HG03095 (cell line): ENCODE results near the gene PSORS1C1.

ENCODE experiments used
- ATAC-seq: cut with Tn5 transposase; IDR thresholded peaks from one replicate; pipeline ENCODE4 v1.9.1; 2021; ENCODE audit warnings: moderate library complexity; ENCODE audit not compliant: unreplicated experiment

Gene PSORS1C1

DNA sequence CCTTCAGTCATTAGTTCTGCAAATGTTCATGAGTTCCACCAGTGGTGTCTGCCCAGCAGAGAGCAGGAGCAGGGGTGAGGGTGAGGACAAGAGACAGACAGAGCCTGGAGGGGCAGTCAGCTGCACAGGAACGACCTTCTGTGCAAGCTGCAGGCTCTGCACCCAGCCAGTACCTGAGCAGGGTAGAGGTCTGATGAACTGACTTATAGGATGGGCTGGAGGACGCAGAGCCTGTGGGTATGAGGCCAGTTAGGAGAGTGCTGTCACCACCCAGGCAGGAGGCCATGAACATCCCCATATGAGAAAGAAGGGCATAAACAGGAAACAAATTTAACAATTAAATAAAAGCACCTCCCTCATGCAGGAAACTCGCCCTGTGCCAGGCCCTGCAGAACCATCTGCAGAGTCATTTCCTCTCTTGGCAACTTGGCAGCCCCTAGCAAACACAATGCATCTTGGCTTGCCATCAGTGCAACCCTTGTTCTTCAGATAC, 20.2 kb upstream of the PSORS1C1 start:
- ATAC-seq = no peak

- ATAC-seq = no peak
Observed at GRCh38 chr6:31096215-31096614, 18.4 kb upstream of the PSORS1C1 start.

DNA sequence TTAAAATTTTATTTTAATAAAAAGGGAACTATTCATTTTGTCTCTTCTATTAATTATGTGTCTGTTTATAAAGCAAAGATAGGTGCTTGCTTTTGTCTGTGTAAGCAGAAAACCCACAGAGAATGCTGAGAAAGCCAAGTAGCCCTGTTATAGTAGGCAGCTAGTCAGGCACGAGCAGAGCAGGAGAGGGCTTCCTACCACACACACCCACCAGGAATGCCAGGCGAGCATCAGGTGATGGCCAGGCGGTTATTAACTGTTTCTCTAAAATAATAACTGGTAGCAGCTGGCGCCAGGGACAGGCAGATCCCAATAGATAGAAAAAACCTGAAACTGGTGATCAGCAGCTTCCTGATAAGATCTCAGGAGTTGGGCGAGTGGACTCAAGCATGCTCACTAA, 17.9 kb upstream of the PSORS1C1 start:
- ATAC-seq = no peak

DNA sequence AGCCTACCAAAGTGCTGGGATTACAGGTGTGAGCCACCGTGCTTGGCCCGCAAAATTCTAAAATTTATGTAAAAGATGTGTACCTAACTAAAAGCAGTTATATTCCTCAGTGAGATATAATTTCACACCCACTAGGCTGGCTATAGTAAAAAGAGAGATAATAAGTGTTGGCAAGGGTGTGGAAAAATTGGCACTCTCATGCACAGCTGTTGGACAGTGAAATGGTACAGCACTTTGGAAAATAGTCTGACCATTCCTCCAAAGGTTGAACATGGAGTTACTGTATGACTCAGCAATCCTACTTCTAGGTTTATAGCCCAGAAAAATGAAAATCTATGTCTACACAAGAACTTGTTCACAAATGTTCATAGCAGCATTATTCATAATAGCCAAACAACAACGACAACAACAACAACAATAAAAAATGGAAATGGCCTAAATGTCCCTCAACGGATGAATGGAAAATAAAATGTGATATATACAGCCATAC, 16.1 kb upstream of the PSORS1C1 start:
- ATAC-seq = no peak

DNA sequence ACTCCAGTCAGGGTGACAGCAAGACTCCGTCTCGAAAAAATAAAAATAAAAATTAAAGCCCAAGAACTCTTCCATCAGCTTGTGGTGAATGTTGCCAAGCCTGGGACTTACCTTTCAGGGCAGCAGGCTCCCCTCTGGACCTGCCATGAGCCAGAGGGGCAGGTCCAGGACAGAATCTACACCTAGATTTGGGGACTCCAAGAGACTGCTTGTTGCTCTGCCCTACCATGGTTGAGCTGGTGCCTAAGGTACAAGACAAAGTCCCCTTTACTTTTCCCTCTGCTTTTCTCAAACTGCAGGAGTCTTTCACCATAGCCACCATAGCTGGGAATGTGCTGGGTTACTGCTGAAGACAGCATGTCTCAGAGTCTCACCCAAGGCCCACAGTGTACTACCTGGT, 11.5 kb upstream of the PSORS1C1 start:
- ATAC-seq = no peak

DNA sequence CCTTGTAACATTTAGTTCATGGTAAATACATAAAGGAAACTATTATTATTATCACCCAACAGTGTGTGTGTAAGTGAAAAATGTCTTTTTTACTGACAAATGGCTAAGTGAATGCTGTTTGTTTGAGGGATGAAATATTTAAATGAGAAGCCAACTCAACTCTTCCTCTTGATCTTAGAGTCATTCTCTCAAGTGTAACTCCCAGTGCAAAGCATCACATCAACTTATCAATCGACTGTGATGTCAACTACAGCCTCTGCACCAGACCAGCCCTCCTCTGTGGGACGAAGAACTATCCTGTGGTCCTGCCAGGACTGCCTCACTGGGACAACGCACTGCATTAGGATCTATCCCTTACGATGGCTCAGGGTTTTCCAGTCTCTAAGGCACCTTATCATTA, 7.5 kb upstream of the PSORS1C1 start:
- ATAC-seq = no peak

GRCh38 chr6:31110825-31111582, 3.6 kb upstream of the PSORS1C1 start:
- ATAC-seq = no peak

- ATAC-seq = no peak
Observed at GRCh38 chr6:31111712-31112111, 2.9 kb upstream of the PSORS1C1 start.

- no peak for ATAC-seq
Observed at GRCh38 chr6:31112478-31112877, 2.1 kb upstream of the PSORS1C1 start, which contains the start of gene C6orf15. Gene C6orf15, minus strand, starts transcription at chr6:31112575. Its CDS starts 20 bp downstream, at chr6:31112555.

DNA sequence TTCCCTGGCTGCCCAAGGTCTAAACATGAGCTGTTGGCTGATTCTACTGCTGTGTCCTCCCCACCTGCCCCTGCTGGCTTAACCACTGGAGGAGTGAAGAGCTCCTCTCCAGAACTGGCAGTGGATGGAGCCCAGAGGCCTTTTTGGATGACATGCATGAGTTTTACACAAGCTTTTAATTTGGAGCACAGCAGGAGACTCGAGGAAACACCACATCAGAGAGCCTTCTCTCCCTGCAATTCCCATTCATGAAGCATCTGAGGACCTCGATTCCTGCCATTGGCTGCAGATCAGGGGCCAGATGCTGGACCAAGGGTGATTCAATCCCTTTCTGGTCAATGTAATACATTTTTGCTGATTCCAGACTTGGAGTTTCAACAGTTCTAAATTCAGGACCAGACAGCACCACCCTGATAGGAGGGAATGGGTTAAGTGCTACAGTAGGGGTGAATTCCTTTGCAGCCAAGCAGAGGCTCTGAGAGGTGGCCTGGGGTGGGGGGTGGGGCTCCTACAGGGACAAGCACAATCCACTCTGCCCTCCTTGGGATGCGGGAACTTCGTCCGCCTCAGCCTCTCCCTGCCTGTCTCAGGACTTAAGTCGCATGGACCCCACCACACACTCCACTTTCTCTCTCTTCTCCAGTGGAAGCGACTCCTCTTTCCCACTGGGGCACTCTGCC, 599 bp upstream of the PSORS1C1 start:
- no peak for ATAC-seq

DNA sequence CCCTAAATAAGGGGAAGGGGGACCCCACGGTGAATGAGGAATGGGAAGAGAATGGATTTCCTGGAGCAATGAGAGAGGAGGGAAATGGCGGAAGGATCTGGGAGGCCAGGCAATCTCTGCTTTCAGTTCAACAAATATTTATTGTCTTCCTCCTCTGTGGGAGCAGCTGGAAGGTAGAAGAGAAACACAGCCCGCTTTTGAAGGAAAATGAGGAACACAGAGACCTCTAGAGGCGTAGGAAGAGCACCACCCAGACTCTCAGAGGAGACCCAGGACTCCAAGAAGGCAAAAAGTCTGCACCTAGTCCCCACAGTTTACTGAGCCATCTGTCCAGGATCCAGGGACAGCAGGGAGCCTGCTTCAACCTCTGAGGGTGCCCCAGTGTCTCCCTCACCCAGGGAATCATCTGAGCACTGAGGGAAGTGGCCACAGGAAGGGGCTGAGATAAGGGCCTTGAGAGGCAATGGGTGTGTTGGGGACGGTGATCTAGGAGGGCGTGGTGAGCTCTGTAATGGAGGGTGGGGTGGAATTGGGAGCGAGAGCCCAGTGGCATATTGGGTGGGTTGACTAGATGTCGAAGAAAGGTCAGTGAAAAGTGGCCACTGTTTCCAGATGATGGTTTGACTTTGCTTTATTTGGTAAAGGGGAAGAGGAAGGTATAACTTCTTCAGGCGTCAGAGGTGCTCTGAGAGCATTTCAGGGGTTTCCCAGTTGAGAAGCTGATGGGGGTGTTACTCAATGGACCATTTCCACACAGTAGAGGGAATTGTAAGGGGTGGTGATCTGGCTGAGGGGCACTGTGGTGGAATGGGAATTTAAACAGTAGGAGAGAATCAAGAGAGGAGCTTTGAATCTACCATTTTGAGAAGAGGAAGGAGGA, 610 bp downstream of the PSORS1C1 start:
- ATAC-seq = no peak

DNA sequence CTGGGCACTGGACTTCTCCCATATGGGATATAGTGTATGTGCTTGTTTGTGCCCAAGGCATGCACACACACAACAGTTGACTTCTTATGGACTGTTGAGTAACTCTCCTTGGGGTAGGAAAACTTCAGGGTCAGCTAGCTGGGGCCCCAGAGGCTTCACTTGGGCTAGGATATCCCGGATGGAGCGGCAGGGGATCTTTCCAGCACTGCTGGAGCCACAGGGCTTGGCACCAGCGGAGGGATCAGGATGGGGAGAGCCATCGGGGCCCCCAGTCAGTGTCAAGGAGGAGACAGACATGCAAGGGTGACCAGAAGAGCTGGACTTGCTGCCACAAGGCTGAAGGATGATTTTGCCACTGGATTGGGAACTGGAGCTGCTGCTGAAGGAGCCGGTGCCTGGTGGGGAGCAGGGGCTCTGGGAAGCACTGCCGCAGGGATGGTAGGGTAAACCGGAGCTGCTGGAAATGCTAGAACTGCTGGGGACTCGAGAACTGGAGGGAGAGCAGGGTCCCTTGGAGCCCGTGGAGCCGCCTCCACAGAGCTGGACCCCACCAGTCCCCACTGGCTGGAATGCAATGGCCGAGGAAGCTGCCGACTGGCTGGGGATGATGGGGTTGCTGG, 1.5 kb downstream of the PSORS1C1 start:
- no peak for ATAC-seq

DNA sequence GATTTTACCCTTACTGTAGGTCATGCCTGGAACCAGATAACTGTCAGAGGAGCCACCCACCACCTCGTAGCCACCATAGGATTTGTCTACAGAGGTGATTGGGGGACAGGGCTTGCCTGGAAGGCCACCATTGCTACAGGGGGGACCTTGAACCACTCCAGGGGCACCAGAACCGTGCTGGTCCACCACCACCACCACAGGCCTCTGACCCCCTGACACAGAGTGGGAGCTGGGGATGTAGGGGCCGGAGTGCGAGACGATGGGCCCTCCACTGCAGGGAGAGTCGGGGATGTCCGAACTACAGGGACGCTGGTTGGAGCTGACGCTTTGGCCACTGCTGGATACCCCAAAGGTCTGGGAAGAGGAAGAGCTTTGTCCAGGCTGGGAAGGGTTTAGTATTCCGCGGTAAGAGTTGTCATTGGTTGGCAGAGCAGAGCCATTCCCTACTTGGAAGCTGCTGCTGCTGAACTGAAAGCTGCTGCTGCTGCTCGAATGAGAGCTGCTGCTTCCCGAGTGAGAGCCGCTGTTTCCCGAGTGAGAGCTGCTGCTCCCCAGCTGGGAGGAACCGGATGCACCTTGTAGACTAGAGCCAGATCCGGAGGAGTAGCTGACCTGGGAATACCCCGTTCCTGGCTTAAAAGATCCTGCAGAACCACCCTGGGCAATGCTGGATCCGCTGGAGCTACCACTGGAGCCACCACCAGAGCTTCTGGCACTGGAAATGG, 2.2 kb downstream of the PSORS1C1 start:
- ATAC-seq = no peak

GRCh38 chr6:31118178-31118577, 3.6 kb downstream of the PSORS1C1 start:
- no peak for ATAC-seq

DNA sequence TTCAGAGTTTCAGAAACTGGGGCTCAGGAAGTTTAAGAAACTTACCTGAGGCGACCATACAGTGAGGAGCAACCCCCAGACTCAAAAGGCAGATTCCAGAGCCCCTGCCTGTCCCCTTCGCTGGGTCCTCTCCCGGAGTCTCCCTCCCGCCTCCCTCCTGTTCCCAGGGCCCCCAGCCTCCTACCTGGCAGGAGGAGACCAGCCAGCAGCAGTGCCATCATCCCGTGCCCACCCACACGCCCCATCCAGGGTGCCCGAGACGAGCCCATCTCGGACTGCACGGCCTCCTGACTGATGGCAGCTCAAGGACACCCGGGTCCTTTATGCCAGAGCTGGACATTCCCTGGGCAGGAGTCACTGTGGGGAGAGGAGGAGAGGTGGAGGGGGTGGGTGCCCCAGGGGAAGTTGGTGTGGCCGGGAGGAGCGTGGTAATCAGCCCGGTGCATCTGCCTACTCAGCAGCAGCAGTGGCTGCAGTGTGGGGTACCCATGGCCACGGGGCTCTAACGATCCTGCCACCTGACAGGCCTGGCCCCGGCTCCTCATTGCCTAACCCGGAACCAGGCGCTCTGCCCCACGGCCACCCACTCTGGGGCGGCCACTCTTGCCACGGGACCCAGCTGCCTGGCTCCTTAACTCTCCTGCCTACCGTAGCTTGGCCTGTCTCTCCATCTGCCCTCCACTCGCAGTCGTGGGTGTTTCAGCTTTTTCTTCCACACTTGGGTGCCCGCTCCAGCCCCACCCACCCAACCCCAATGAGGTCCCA, 5.7 kb downstream of the PSORS1C1 start, which contains the start of gene CDSN:
TSS of gene CDSN (minus strand) at position 296 of the 765 bp plus-strand sequence. CDS start at position 269, 27 bp downstream.
- ATAC-seq = no peak

DNA sequence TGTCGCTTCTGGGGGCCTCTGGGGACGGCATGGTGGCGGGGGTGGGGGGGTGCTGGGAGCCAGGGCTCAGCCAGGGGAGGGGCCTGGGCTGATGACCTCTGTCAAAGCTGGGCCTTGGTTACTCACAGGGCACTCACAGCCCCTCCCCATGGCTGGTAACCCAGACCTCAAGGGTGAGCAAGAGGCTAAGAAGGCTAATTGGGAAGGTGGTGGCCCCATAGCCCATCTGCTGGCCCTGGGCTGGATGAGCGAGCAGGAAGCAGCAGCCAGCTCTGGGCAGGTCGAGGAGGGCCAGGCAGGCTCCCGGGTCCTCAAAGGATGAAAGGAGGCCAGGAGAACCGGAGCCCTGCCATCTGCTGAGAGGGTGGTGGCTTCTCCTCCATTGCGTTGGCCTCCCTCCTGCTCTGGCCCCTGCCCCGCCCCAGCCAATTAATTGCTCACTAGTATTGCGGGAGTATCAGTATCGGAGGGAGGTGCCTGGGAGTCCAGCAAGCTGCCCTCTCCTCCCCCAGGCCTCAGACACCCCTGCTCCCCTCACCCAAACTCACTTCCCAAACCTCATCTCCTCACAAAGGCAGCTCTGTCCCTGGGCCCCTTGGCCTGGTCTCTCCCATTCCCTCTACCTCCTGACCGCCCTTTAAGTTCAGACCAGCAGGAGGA, 6.7 kb downstream of the PSORS1C1 start:
- no peak for ATAC-seq

DNA sequence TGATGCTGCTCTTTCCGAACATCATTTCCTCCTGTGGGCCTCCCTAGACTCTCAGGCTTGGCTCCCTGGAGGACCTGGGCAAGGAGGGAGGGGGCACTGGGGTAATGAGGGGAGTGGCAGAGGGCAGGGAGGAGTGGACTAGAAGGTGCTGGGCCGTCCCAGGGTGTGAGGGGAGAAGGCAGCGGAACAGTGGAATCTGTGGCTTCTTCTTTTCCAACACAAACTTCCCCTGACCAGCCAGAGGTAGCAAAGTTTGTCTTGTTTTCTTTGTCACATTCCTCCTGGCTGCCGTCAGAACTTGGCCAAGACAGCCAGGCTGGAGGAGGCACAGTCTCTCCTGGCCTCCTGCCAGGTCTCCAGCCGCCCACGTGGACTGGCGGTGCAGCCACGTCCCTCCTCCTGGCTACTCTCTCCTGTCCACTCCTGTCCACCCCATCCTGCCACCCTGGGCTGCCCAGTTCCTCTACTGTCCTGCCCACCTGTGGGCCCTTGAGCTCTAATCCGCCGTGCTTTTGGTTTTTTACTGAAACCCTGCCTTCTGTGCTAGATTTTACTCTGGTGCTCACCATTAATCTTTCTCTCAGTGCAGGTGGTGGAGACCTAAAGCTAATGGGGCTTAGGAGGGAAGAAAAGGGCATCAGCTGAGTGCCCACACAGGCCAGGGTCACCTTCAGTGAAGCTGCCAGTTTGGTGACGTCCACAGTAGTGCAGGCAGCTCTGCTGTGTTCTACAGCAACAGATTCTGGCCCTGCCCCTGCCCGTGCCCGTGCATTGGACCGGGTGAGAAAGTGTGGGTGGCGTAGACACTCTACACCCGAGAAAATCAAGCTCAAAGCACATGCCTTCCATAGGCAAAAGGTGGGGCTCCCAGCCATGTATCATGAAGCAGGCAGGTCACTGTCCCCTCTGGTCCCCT, 8.4 kb downstream of the PSORS1C1 start:
- ATAC-seq = no peak

GRCh38 chr6:31125162-31125561, 10.6 kb downstream of the PSORS1C1 start:
- no peak for ATAC-seq
